Measurements from ENCODE around the gene MORC1. TPM values are rescaled to one million over a fixed set of nuclear protein-coding genes. Genes with fewer than 3 reads are reported as not detected.

Gene MORC1
- total RNA-seq, 1 experiment from 2014 or later = not detected

DNA sequence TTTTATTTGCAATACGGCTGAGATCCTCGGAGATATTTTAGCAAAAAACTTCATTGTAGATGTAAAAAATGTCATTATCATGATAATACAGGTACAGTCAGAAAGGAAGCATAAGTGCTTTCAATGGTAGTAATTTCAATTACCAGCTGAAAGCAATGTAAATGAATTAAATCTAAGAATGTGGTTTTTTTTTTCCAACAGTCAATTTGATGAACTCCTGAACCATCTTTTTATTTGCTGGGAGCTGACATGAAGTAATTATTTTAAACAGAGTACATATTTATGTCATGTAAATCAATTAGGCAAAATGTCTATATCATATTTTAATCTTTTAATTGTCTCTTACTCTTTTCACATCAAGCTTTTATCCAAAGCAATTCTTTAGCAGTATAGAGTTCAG is 70.6 kb downstream of the MORC1 start:
- Mint-ChIP-seq H3K36me3 (ENCODE audit: insufficient read depth, unreplicated experiment) (no peaks in the 10 kb centered on the region), H3K27ac (ENCODE audit: unreplicated experiment) (no peak overlapping the region), H3K9me3 (ENCODE audit: low read depth, unreplicated experiment) (no peaks in the 10 kb centered on the region), H3K4me1 (ENCODE audit: low read depth, unreplicated experiment) (no peaks in the 10 kb centered on the region), H3K27me3 (ENCODE audit: unreplicated experiment) (no peaks in the 10 kb centered on the region), H3K4me3 (ENCODE audit: low read depth, unreplicated experiment) (no peak overlapping the region)
- DNase-seq = no peak
- CTCF ChIA-PET = no interaction called here
- TF ChIP-seq, protein P1, sequence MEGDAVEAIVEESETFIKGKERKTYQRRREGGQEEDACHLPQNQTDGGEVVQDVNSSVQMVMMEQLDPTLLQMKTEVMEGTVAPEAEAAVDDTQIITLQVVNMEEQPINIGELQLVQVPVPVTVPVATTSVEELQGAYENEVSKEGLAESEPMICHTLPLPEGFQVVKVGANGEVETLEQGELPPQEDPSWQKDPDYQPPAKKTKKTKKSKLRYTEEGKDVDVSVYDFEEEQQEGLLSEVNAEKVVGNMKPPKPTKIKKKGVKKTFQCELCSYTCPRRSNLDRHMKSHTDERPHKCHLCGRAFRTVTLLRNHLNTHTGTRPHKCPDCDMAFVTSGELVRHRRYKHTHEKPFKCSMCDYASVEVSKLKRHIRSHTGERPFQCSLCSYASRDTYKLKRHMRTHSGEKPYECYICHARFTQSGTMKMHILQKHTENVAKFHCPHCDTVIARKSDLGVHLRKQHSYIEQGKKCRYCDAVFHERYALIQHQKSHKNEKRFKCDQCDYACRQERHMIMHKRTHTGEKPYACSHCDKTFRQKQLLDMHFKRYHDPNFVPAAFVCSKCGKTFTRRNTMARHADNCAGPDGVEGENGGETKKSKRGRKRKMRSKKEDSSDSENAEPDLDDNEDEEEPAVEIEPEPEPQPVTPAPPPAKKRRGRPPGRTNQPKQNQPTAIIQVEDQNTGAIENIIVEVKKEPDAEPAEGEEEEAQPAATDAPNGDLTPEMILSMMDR (IDR thresholded peaks at IDR 0.05; ENCODE audit: unreplicated experiment) = no peak
- no TSS peak for BruUV-seq (replicated peaks)
- intact Hi-C loops (cut with micrococcal nuclease; ENCODE audit: unreplicated experiment) = no loop called here

DNA sequence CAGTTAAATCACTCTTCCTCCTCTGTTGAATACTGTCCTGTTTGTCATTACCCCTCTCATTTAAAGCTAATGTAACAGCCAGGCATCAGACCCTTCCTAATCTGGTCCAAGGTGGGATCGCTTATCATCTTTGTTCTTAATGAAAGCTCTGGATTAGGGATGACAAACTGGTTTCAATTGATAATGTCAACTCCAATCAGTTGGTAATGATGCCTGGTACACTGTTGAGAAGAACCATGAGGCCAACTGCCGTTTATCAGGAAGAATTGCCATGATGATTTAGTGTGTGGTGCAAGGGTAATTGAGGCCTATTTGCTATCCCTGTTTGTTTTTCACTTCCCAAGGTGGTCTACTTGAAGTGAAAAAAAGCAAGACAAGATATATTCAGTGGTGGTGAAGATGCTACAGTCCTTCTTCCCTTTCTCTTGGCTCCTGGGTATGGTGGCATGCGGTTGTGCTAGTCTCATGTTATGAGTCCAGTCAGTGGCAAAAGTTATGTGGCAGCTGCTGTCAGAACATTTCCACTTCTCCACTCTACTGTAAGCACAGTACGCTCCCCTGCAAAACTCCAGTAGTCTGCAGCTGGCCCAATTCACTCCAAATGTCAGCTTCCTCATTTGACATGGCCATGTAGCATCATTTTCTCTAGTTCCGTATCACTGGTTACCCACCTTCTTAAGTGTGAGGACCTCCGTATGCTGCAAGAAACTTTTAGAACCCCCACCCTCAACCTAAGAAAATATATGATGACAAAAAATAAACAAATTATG is 72.5 kb downstream of the MORC1 start:
- no peaks in the 10 kb centered on the region for H3K9me3 Mint-ChIP-seq (ENCODE audit: low read depth, unreplicated experiment)
- no peaks in the 10 kb centered on the region for H3K4me1 Mint-ChIP-seq (ENCODE audit: low read depth, unreplicated experiment)
- DNase-seq = no peak
- H3K27me3 Mint-ChIP-seq (ENCODE audit: unreplicated experiment) = no peaks in the 10 kb centered on the region
- intact Hi-C loops (cut with micrococcal nuclease; ENCODE audit: unreplicated experiment) = no loop called here
- H3K27ac Mint-ChIP-seq (ENCODE audit: unreplicated experiment) = no peak overlapping the region
- H3K36me3 Mint-ChIP-seq (ENCODE audit: insufficient read depth, unreplicated experiment) = no peaks in the 10 kb centered on the region
- CTCF ChIA-PET = interaction anchor here (0.7 kb wide), 1 partner anchor 33 kb away, joined by 3 read pairs; no protein-coding TSS in a partner anchor
- BruUV-seq (replicated peaks) = no TSS peak
- TF ChIP-seq, protein P1 (IDR thresholded peaks at IDR 0.05; ENCODE audit: unreplicated experiment) = no peak
- H3K4me3 Mint-ChIP-seq (ENCODE audit: low read depth, unreplicated experiment) = no peak overlapping the region

DNA sequence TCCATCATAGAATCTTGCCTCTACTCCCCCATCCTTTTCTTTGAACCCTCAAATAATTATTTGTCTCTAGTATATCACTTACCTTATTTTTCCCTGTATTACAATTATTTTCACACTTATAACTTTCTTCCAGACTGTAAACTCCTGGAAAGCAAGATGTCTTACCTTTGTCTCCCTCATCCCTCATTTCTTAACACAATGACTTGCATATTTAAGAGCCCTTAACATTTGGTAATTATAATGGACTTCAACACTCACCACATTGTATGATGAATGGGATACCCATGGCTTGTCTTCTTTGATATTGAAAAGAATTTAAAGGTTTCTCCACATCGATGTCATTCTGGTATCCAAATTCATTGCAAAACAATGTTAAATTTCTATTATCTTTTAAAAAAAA is 82.9 kb downstream of the MORC1 start:
- BruUV-seq (replicated peaks) = no TSS peak
- Mint-ChIP-seq H3K4me3 (ENCODE audit: low read depth, unreplicated experiment) (no peak overlapping the region), H3K4me1 (ENCODE audit: low read depth, unreplicated experiment) (no peaks in the 10 kb centered on the region), H3K27me3 (ENCODE audit: unreplicated experiment) (no peaks in the 10 kb centered on the region), H3K36me3 (ENCODE audit: insufficient read depth, unreplicated experiment) (no peaks in the 10 kb centered on the region), H3K27ac (ENCODE audit: unreplicated experiment) (no peak overlapping the region), H3K9me3 (ENCODE audit: low read depth, unreplicated experiment) (peaks cover 2% of the 10 kb centered on the region)
- TF ChIP-seq, protein P1 (IDR thresholded peaks at IDR 0.05; ENCODE audit: unreplicated experiment) = no peak
- intact Hi-C loops (cut with micrococcal nuclease; ENCODE audit: unreplicated experiment) = no loop called here
- no peak for DNase-seq
- CTCF ChIA-PET = no interaction called here

DNA sequence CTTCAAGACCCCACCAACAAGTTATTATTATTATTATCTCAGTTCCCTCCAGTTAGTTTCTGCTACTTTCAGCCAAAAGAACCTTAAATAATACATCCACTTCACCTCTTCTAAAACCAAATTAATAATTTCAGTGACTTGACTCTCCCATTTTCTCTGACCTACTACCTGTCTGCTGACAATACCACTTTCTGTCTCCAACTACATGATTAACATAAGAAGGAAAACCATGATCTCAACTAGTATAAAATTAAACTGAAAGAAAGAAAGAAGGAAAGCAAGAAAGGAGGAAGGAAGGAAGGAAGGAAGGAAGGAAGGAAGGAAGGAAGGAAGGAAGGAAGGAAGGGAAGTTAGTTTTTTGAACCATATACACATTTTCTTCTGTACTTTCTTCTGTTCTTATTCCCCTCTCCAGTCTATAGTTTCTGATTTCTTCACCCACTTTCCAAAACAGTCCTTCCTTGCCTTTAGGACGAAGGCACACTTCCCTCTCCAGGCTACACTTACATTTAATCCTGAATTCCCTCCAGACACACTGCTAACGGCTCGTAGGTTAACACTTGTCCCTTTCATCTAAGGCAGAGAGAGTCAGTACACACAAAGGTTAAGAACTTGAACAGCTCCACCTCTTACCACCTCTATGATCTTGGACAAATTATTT is 84.8 kb downstream of the MORC1 start:
- TF ChIP-seq, protein P1 (IDR thresholded peaks at IDR 0.05; ENCODE audit: unreplicated experiment) = no peak
- Mint-ChIP-seq H3K9me3 (ENCODE audit: low read depth, unreplicated experiment) (no peaks in the 10 kb centered on the region), H3K27me3 (ENCODE audit: unreplicated experiment) (no peaks in the 10 kb centered on the region), H3K27ac (ENCODE audit: unreplicated experiment) (no peak overlapping the region), H3K36me3 (ENCODE audit: insufficient read depth, unreplicated experiment) (no peaks in the 10 kb centered on the region), H3K4me1 (ENCODE audit: low read depth, unreplicated experiment) (no peaks in the 10 kb centered on the region), H3K4me3 (ENCODE audit: low read depth, unreplicated experiment) (no peak overlapping the region)
- BruUV-seq (replicated peaks) = no TSS peak
- CTCF ChIA-PET = interaction anchor here (0.6 kb wide), 1 partner anchor 194 kb away, joined by 3 read pairs; no protein-coding TSS in a partner anchor
- DNase-seq = no peak
- intact Hi-C loops (cut with micrococcal nuclease; ENCODE audit: unreplicated experiment) = no loop called here
